ENCODE data around the gene MALT1.

MALT1 gene

DNA sequence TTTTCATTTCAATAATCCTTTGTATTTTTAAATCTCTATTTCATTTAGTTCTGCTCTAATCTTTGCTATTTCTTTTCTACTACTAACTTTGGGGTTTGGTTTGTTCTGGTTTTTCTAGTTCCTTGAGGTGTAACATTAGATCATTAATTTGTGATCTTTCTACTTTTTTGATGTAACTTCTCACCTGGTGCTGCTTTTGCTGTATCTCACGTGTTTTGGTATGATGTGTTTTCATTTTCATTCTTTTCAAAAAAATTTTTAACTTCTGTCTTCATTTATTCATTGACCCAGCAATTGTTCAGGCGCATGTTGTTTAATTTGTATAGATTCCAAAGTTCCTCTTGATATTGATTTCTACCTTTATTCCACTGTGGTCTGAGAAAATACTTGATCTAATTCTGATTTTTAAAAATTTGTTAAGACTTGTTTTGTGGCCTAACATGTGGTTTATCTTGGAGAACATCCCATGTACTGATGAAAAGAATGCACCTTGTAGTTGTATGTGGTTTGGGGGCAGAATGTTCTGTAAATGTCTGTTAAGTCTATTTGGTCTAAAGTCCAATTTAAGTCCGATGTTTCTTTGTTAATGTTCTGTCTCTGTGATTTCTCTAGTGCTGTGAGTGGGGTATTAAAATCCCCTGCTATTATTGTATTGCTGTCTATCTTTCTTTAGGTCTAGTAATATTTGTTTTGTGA lies 17.3 kb upstream of the MALT1 start:
- DNase-seq: no peak

DNA sequence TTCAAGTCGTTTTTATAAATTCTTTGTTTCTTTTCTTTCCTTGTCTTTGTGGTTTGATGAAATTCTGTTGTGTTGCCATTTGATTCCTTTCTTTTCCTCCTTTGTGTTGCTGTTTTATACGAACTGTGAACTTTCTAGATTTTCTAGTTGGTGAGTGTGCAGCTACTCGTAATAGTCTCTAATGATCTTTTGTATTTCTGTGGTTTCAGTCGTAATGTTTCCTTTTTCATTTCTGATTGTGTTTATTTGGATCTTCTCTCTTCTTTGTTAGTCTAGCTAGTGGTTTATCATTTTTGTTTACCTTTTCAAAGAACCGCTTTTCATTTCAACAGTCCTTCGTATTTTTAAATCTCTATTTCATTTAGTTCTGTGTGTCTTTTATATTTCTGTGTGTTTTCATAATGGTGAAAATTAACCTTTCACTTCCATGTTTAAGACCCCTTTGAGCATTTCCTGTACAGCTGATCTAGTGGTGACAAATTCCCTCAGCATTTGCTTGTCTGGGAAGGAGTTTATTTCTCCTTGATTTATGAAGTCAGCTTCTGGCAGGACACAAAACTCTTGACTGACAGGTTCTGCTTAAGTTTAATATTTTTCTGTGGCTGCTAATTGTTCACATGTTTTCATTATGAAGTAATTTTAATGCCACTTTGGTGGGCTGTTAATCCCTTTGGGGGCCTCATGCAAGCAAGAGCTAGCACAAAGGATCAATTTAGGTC lies 16.2 kb upstream of the MALT1 start:
- no peak for DNase-seq

GRCh38 chr18:58657081-58657480 lies 14.2 kb upstream of the MALT1 start:
- DNase-seq: no peak

GRCh38 chr18:58657494-58657893 lies 13.8 kb upstream of the MALT1 start:
- DNase-seq: no peak

DNA sequence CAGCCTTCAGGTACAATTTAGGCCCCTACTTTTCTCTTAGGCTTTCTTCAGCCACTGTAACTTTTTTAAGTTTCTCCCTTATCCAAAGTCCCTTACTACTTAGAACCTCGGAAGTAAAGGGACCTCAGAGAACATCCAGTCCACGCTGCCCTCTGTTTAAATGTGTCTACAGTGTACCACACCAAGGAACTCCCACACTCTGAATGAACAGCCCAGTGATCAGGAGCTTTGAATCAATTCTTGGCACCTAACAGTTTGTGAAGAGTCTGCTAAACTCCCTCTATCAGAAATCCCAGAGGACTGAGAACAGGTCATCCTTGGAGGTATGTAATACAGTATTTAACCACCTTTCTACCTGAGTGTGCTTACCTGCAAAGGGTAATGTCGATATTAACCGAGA lies 11.6 kb upstream of the MALT1 start:
- no peak for DNase-seq

DNA sequence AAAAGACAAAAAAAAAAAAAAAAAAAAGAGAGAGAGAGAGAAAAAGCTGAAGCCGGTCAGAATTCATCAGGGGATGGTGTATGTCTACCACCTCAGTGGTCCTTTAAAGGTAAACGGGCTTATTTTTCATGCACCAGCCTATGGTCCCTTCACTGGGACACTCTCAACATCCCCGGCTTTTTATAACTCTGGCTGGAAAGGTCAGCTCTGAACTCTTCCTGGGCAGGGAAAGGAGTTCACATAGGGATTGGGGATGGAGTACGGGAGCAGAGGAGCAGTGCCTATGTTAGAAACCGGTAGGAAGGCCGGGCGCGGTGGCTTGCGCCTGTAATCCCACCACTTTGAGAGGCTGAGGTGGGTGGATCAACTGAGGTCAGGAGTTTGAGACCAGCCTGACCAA lies 10.3 kb upstream of the MALT1 start:
- DNase-seq: no peak

- DNase-seq: no peak
These were observed 9.8 kb upstream of the MALT1 start for GRCh38 chr18:58661423-58661822.

- DNase-seq: no peak
These were observed 9.1 kb upstream of the MALT1 start for GRCh38 chr18:58662118-58662517.

DNA sequence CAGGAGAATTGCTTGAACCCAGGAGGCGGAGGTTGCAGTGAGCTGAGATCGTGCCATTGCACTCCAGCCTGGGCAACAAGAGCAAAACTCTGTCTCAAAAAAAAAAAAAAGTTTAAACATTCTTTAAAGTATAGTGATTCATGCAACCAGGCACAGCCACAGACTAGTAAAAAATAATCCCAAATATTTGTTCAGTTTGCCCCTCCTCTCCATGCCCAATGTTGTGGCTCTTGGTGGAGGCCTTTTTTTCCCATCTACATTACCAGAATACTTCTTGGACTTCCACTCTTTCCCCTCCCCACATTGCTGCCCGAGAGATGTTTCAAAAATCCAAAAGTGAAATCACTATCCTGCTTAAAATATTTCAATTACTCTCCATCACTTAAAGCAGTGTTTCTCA lies 5.1 kb upstream of the MALT1 start:
- no peak for DNase-seq

DNA sequence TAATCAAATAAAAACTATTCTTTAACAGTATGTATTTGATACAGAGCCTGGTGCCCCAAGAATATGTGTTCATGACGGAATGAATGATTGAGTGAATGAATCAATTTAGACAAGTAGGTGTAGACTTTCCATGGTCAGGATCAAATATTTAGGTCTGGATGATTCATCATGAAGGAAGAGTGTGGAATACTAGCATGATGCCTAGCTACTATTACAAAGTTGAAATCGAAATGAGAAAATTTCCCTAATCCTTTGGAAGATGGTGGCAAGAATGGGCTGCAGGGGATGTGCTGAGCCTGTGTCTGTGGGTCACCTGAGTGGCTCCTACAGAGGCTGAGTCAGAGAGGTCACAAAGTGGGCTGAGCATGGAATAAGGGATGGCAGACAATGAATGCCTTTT lies 3.1 kb upstream of the MALT1 start:
- DNase-seq: no peak

GRCh38 chr18:58668897-58669296 lies 2.4 kb upstream of the MALT1 start:
- no peak for DNase-seq

GRCh38 chr18:58669731-58670378 lies 1.4 kb upstream of the MALT1 start:
- no peak for DNase-seq

GRCh38 chr18:58670404-58671110 lies 708 bp upstream of the MALT1 start:
- no peak for DNase-seq

DNA sequence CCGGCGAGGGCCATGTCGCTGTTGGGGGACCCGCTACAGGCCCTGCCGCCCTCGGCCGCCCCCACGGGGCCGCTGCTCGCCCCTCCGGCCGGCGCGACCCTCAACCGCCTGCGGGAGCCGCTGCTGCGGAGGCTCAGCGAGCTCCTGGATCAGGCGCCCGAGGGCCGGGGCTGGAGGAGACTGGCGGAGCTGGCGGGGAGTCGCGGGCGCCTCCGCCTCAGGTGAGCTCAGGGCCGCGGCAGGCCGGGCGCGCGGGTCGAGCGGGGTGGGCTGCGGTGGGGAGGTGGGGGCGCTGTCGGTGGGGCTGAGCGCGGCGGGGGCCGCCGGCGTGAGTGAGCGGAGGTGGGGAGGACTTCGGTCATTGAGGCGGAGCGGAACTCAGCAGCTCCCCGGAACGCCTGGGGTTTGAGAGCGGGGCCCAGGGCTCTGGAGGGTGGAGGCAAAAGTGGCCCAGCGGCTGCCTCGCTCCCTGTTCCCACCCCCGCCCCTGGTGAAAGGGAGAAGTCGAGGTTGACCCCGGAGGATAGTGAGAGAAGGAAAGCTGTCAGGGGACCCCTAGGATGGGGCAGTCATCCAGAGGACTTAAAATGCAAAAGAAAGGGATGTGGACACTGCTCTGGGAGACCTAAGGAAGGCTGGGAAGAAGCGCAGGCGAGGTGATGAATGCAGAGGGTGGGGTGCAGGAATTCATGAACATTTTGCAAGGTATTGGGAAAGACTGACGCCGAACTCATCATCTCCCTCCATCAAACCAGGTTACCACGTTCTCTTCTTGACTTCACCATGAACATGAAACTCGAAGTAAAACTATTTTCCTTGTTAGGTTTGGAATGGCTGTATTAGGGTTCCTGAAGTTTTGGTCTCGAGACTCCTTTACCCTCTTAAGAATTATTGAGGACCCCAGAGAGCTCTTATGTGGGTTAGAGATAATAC lies 633 bp downstream of the MALT1 start:
- DNase-seq: peak; percentile 67

DNA sequence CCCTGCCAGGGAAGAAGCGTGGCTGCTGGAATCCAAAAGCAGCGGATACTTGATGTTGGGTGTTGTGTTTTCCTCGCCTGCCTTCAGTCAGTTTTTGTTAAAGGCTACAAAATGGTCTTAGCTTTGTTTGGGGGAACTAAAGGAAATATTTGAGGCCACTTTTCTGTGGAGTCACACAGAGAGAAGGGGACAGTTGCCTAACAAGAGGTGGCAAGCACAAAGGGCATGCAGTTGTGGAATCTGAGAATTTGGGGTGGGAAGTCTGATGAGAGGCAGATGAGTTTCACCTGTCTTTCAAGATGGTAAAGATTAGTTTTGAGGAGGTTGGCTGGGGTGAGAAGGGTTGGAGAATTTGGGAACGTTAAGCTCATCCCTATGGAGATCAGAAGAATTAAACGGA lies 2.9 kb downstream of the MALT1 start:
- DNase-seq: no peak

DNA sequence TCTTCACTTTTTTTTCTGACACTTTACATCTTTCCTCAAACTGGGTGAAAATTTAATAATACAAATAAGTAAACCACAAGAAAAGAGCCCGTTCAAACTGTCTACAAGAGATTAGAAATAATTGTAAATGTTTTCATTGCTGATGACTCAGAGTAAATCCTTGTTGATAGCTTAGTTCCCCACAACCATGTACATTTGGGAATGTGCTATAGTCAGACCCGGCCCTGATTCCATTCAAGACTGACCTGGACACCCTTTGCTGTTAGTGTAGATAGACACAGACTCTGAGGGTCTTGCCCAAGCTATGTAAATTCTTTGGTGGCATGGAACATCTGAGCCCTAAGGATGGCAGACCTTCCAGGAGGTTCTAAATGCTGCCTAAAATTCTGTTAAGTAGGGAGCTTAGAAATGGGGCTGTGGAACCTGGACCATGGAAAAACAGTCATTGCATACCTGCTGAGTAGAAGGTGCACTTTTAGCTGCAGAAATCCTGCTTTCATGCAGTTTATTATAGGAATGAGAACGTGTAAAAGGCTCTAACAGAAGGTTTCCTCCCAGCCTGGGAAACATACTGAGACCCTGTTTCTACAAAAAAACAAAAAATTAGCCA lies 3.7 kb downstream of the MALT1 start:
- DNase-seq: no peak

DNA sequence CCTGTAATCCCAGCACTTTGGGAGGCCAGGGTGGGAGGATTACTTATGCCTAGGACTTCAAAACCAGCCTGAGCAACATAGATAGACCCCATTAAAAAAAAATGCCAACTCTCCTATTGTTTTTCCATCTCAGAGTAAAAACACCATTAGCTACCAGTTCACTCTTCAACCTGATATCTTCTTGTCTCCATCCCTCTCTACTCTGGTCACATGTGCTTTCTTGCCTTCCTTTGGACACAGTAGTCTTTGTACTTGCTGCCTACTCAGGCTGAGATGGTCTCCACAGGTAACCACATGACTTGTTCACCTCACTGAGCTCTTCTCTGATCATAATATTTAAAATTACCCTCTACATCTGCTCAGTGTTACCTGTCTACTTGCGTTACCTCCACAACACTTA lies 5.0 kb downstream of the MALT1 start:
- no peak for DNase-seq

GRCh38 chr18:58682429-58683069 lies 11.3 kb downstream of the MALT1 start:
- no peak for DNase-seq

GRCh38 chr18:58687871-58688308 lies 16.6 kb downstream of the MALT1 start:
- peak; percentile 59 for DNase-seq

DNA sequence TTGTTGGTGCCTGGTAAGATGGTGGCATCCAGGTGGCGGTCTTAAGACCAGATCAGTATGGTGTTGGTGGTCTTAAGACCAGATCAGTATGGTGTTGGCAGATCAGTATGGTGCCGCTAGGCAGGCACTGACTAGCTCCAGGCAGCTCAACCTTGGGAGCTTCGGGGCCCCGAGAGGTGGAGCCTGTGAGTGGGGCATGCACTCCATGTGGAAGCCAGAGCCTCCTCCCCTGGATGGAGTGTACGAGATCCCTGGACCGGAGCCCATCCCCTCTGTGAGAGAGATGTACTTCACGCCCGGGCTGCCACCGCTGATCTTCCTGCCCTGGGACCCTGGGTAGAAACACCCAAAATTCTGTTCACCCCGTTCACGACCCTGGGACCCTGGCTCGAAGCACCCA lies 19.0 kb downstream of the MALT1 start:
- no peak for DNase-seq

GRCh38 chr18:58691256-58691655 lies 20.0 kb downstream of the MALT1 start:
- no peak for DNase-seq

All from stimulated activated naive CD4-positive, alpha-beta T cell treated with Interleukin-2 at 50 U/mL for 16 hours (primary cell).